HepG2 (cell line): ENCODE data around the gene HID1. TPM values are rescaled to one million over a fixed set of nuclear protein-coding genes. Genes with fewer than 3 reads are reported as not detected.
A peak's percentile ranks its signal among the peaks of the same experiment; 100 is the strongest.
"Not testable (repeated sequence)": the region's sequence is repeated elsewhere in the genome, so short reads cannot be mapped to it uniquely, and the experiment has no call there.

Source experiments
- ATAC-seq: fragments of 200-7000 bp; cut with Tn5 transposase; 3 replicates; pipeline ENCODE4 v1.9.1; 2020; ENCODE audit warnings: mild to moderate bottlenecking, moderate library complexity
- BruUV-seq: library from RNA; stranded (reverse); fragments of 400-500 nt; replicated peaks from 2 replicates; lab custom pipeline; 2021; lab: Mats Ljungman, UMichigan
- CTCF ChIA-PET: fragments of 300-600 bp; formaldehyde crosslinking; extraction: SDS; loops from one replicate; lab custom pipeline; 2021; ENCODE audit warnings: low total read pairs, inconsistent platforms, low intra/inter-chr PET ratio; lab: Yijun Ruan, JAX
- POLR2A ChIA-PET: fragments of 350-600 bp; sonication (Branson Sonifier 250); formaldehyde crosslinking; loops from one replicate; lab custom pipeline; 2020; ENCODE audit warnings: antibody characterized with exemption, inconsistent platforms; lab: Yijun Ruan, JAX
- DNase-seq: peaks from one replicate; pipeline ENCODE4 v3.0.0-alpha.2; 2015; ENCODE audit warnings: low spot score
- FAIRE-seq: peaks from 3 replicates; lab custom pipeline; 2011; peaks lifted over from hg19 to GRCh38; lab: Jason Lieb, UNC
- H2AFZ ChIP-seq: one replicate; pipeline ENCODE4 v1.6.1; 2011; ENCODE audit warnings: low read length, inconsistent platforms
- H3K27ac ChIP-seq: fragments of 300-600 bp; 3 replicates; pipeline ENCODE4 v1.8.0; 2011; ENCODE audit warnings: mixed run types, mild to moderate bottlenecking, mixed read lengths, low read length, inconsistent platforms; ENCODE audit not compliant: insufficient read depth; ENCODE audit errors: extremely low read length
- H3K27me3 ChIP-seq, 2 experiments: fragments of 200-600 bp in 1 of 2; 2 replicates in 1 of 2; 3 replicates in 1 of 2; pipeline versions ENCODE4 v1.6.0 to v1.8.0; 2011; ENCODE audit warnings: low read length in 2 of 2, mild to moderate bottlenecking in 2 of 2, moderate library complexity in 2 of 2, inconsistent platforms in 1 of 2; ENCODE audit not compliant: insufficient read depth in 2 of 2, control insufficient read depth in 1 of 2
- H3K36me3 ChIP-seq, 2 experiments: fragments of 200-600 bp in 1 of 2; replicated peaks in 1 of 2; 2 replicates in 1 of 2; 3 replicates in 1 of 2; pipeline versions ENCODE4 v1.5.1 to v1.8.0; 2011; ENCODE audit warnings: low read length in 2 of 2, inconsistent platforms in 1 of 2; ENCODE audit not compliant: insufficient read depth in 2 of 2, control insufficient read depth in 1 of 2
- H3K4me1 ChIP-seq: 2 replicates; pipeline ENCODE4 v1.5.1; 2012; ENCODE audit warnings: low read length, inconsistent platforms; ENCODE audit not compliant: insufficient read depth
- H3K4me2 ChIP-seq: 2 replicates; pipeline ENCODE4 v1.6.0; 2011; ENCODE audit warnings: low read depth, low read length, inconsistent platforms
- H3K4me3 ChIP-seq, 3 experiments: fragments of 200-600 bp in 1 of 3; sonication (generic), shearing (Covaris generic) in 1 of 3; replicated peaks in 1 of 3; 2 replicates each; pipeline ENCODE4 v1.5.1; 2011 to 2016; ENCODE audit warnings: low read length in 3 of 3, inconsistent platforms in 2 of 3, low read depth in 2 of 3, mild to moderate bottlenecking in 2 of 3, control low read depth in 1 of 3, mixed read lengths in 1 of 3; ENCODE audit not compliant: insufficient read depth in 1 of 3
- H3K79me2 ChIP-seq: one replicate; pipeline ENCODE4 v1.6.1; 2011; ENCODE audit warnings: low read length, inconsistent platforms; ENCODE audit not compliant: insufficient read depth
- H3K9ac ChIP-seq: 2 replicates; pipeline ENCODE4 v1.6.0; 2011; ENCODE audit warnings: mild to moderate bottlenecking, low read depth, low read length, inconsistent platforms; ENCODE audit not compliant: insufficient read depth
- H3K9me3 ChIP-seq: 2 replicates; pipeline ENCODE4 v1.5.1; 2012; ENCODE audit warnings: mild to moderate bottlenecking, low read length
- H4K20me1 ChIP-seq: 2 replicates; pipeline ENCODE4 v1.6.0; 2011; ENCODE audit warnings: inconsistent platforms, mild to moderate bottlenecking, low read length, moderate library complexity; ENCODE audit not compliant: insufficient read depth
- DNMT3B ChIP-seq: conservative IDR thresholded peaks from 2 replicates; pipeline ENCODE4 v1.6.1; 2016; ENCODE audit warnings: missing biosample characterization, control low read depth
- ELF4 ChIP-seq: sonication (generic); formaldehyde crosslinking; IDR thresholded peaks from 2 replicates; pipeline ENCODE4 v1.5.0; 2020; ENCODE audit warnings: missing genetic modification reagents, mild to moderate bottlenecking, moderate library complexity, borderline replicate concordance
- NCOA2 ChIP-seq: sonication (generic); formaldehyde crosslinking; IDR thresholded peaks from 2 replicates; pipeline ENCODE4 v1.8.0; 2022; ENCODE audit warnings: inconsistent platforms
- SIN3B ChIP-seq: fragments of 150-350 bp; IDR thresholded peaks from 2 replicates; pipeline ENCODE4 v1.6.1; 2014; ENCODE audit warnings: low read length
- ZBTB7A ChIP-seq: sonication (generic); formaldehyde crosslinking; IDR thresholded peaks from 2 replicates; pipeline ENCODE4 v1.8.0; 2022; ENCODE audit warnings: mild to moderate bottlenecking, missing genetic modification reagents
- ZC3H4 ChIP-seq: sonication (generic); formaldehyde crosslinking; IDR thresholded peaks from 2 replicates; pipeline ENCODE4 v1.4.0; 2020; ENCODE audit warnings: missing genetic modification reagents, borderline replicate concordance
- ZNF292 ChIP-seq: sonication (generic); formaldehyde crosslinking; IDR thresholded peaks from 2 replicates; pipeline ENCODE4 v1.8.1; 2022; ENCODE audit warnings: mild to moderate bottlenecking, low read depth, missing genetic modification reagents, borderline replicate concordance
- ZNF563 ChIP-seq: sonication (generic); formaldehyde crosslinking; IDR thresholded peaks from 2 replicates; pipeline ENCODE4 v1.8.0; 2022; ENCODE audit warnings: mild to moderate bottlenecking, moderate library complexity, missing genetic modification reagents
- ZNF598 ChIP-seq: sonication (generic); formaldehyde crosslinking; IDR thresholded peaks from 2 replicates; pipeline ENCODE4 v1.5.1; 2020; ENCODE audit warnings: mild to moderate bottlenecking, missing genetic modification reagents, borderline replicate concordance
- ZNF792 ChIP-seq: IDR thresholded peaks from 2 replicates; pipeline ENCODE4 v1.6.1; 2016
- WGBS: methylation state at CpG from one replicate; pipeline ENCODE4 v1.1.6; 2017; ENCODE audit warnings: low lambda C conversion rate; 5-methylcytosine and 5-hydroxymethylcytosine counted together
- in situ Hi-C: cut with HindIII; loops from 2 replicates; pipeline ENCODE4 v1.10.0; 2017; ENCODE audit warnings: low pct_unique_long_range_greater_than_20kb; ENCODE audit not compliant: extremely low pct_ligation_motif_present
- intact Hi-C: fragments of 100-400 bp; cut with micrococcal nuclease; formaldehyde crosslinking; loops from one replicate; pipeline ENCODE4 v1.10.0; 2022; ENCODE audit not compliant: unreplicated experiment
- polyA plus RNA-seq, 8 experiments: library from polyadenylated mRNA; depleted of rRNA in 3 of 8; stranded (reverse) in 7 of 8; unstranded in 1 of 8; fragments of >200 nt; fragmentation: Illumina TruSeq in 4 of 8; extraction: Trizol in 4 of 8; gene quantifications; 2 replicates each; pipeline versions ENCODE4 v1.2.1 to v1.2.3, GENCODE V29; 2011 to 2016; ENCODE audit warnings: low read depth in 4 of 8, missing spikeins in 1 of 8, mixed read lengths in 1 of 8; ENCODE audit not compliant: insufficient read depth in 1 of 8
- total RNA-seq, 5 experiments: library from RNA; depleted of rRNA; stranded (reverse); fragments of >200 nt; fragmentation: Illumina TruSeq; extraction: Trizol; gene quantifications; 2 replicates each; pipeline ENCODE4 v1.2.3, GENCODE V29; 2016; ENCODE audit warnings: low read depth in 1 of 5
- TF ChIP-seq, protein P1 (sequence below): sonication (generic); formaldehyde crosslinking; IDR thresholded peaks from 2 replicates; pipeline ENCODE4 v1.5.0; 2020; ENCODE audit warnings: mild to moderate bottlenecking, missing genetic modification reagents
- TF ChIP-seq, protein P2 (sequence below): sonication (generic); formaldehyde crosslinking; IDR thresholded peaks from 2 replicates; pipeline ENCODE4 v1.5.0; 2020; ENCODE audit warnings: mild to moderate bottlenecking, missing genetic modification reagents, moderate library complexity

HID1 gene
- total and polyA plus RNA-seq, 2 of the 13 experiments (the other 11 are each of a cell fraction or from before 2014, with no cell fraction given): 2.1 to 10.6 TPM

GRCh38 chr17:75006084-75006483, 33.5 kb upstream of the HID1 start:
- not testable (repeated sequence) for H3K4me2 ChIP-seq, FAIRE-seq, DNase-seq, H3K9me3 ChIP-seq, H3K9ac ChIP-seq, BruUV-seq, H3K27me3 ChIP-seq, ATAC-seq, H3K4me1 ChIP-seq, H3K36me3 ChIP-seq, H3K27ac ChIP-seq, H3K79me2 ChIP-seq, H2AFZ ChIP-seq, H3K4me3 ChIP-seq, H4K20me1 ChIP-seq
- WGBS: 61% methylated on average over 6 of the region's 6 CpGs
- ChIA-PET CTCF (interaction anchor here (2.4 kb wide), 1 partner anchor 45 kb away, joined by 44 read pairs; no protein-coding TSS in a partner anchor), POLR2A (interaction anchor here (1.3 kb wide), 1 partner anchor 14 kb away, joined by 3 read pairs; no protein-coding TSS in a partner anchor)
- intact Hi-C loops (loop anchor here (1.0 kb wide), 1 partner anchor 45 kb away; no protein-coding TSS in a partner anchor), in situ Hi-C loops (loop anchor here (5.0 kb wide), 2 partner anchors 44 to 89 kb away; no protein-coding TSS in a partner anchor)
- TF ChIP-seq, protein P1, sequence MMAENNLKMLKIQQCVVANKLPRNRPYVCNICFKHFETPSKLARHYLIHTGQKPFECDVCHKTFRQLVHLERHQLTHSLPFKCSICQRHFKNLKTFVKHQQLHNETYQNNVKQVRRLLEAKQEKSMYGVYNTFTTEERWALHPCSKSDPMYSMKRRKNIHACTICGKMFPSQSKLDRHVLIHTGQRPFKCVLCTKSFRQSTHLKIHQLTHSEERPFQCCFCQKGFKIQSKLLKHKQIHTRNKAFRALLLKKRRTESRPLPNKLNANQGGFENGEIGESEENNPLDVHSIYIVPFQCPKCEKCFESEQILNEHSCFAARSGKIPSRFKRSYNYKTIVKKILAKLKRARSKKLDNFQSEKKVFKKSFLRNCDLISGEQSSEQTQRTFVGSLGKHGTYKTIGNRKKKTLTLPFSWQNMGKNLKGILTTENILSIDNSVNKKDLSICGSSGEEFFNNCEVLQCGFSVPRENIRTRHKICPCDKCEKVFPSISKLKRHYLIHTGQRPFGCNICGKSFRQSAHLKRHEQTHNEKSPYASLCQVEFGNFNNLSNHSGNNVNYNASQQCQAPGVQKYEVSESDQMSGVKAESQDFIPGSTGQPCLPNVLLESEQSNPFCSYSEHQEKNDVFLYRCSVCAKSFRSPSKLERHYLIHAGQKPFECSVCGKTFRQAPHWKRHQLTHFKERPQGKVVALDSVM (CRISPR knock-in tag): 0 out of 2 replicates have a peak, but pooled peaks have one; percentile 15

- no TSS peak for BruUV-seq
Measured at GRCh38 chr17:75005291-75005690, 32.7 kb upstream of the HID1 start.

More at GRCh38 chr17:75005291-75005690, 32.7 kb upstream of the HID1 start:
- in situ Hi-C loops (loop anchor here (5.0 kb wide), 2 partner anchors 43 to 88 kb away; no protein-coding TSS in a partner anchor), intact Hi-C loops (no loop called here)
- H3K27ac ChIP-seq: no peak overlapping the region
- TF ChIP-seq ZNF292 (CRISPR knock-in tag) (no peak), SIN3B (no peak), ZBTB7A (CRISPR knock-in tag) (no peak), ZC3H4 (CRISPR knock-in tag) (no peak), ZNF792 (no peak), ELF4 (CRISPR knock-in tag) (no peak), DNMT3B (CRISPR knock-in tag) (no peak), NCOA2 (CRISPR knock-in tag) (no peak), ZNF563 (CRISPR knock-in tag) (no peak), ZNF598 (no peak)
- TF ChIP-seq, protein P2, sequence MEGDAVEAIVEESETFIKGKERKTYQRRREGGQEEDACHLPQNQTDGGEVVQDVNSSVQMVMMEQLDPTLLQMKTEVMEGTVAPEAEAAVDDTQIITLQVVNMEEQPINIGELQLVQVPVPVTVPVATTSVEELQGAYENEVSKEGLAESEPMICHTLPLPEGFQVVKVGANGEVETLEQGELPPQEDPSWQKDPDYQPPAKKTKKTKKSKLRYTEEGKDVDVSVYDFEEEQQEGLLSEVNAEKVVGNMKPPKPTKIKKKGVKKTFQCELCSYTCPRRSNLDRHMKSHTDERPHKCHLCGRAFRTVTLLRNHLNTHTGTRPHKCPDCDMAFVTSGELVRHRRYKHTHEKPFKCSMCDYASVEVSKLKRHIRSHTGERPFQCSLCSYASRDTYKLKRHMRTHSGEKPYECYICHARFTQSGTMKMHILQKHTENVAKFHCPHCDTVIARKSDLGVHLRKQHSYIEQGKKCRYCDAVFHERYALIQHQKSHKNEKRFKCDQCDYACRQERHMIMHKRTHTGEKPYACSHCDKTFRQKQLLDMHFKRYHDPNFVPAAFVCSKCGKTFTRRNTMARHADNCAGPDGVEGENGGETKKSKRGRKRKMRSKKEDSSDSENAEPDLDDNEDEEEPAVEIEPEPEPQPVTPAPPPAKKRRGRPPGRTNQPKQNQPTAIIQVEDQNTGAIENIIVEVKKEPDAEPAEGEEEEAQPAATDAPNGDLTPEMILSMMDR (CRISPR knock-in tag): no peak
- H2AFZ ChIP-seq: no peak overlapping the region
- H3K79me2 ChIP-seq: no peaks in the 10 kb centered on the region
- POLR2A ChIA-PET: no interaction called here
- no peaks in the 10 kb centered on the region; a peak in 1 of 5 replicates for H3K27me3 ChIP-seq
- WGBS: 68% methylated on average over 8 of the region's 8 CpGs
- ATAC-seq (no peak), DNase-seq (no peak), FAIRE-seq (no peak)
- no peaks in the 10 kb centered on the region for H4K20me1 ChIP-seq
- peaks cover 0 to 2% of the 10 kb centered on the region in 2 experiments; a peak in 2 of 5 replicates for H3K36me3 ChIP-seq
- CTCF ChIA-PET: no interaction called here
- H3K9ac ChIP-seq: no peak overlapping the region
- H3K9me3 ChIP-seq: no peaks in the 10 kb centered on the region
- H3K4me2 ChIP-seq: no peak overlapping the region
- no peaks in the 10 kb centered on the region for H3K4me1 ChIP-seq
- no peak overlapping the region for H3K4me3 ChIP-seq
